H9 (cell line): Measurements from ENCODE around the gene PTP4A2. TPM values are rescaled to one million over a fixed set of nuclear protein-coding genes. Genes with fewer than 3 reads are reported as not detected.

ENCODE experiments used
- DNase-seq: peaks from one replicate; pipeline ENCODE4 v3.0.0-alpha.2; 2017
- H2AFZ ChIP-seq: one replicate; pipeline ENCODE4 v1.6.1; 2013; ENCODE audit warnings: mild to moderate bottlenecking, low read length, control low read depth, moderate library complexity
- H2AK5ac ChIP-seq: 2 replicates; pipeline ENCODE4 v1.6.1; 2013; ENCODE audit warnings: low read length, control low read depth, mixed read lengths; ENCODE audit not compliant: insufficient read length
- H2BK120ac ChIP-seq: one replicate; pipeline ENCODE4 v1.6.1; 2013; ENCODE audit warnings: low read depth, mild to moderate bottlenecking, low read length, control low read depth, inconsistent platforms; ENCODE audit not compliant: poor library complexity, severe bottlenecking
- H2BK12ac ChIP-seq: 2 replicates; pipeline ENCODE4 v1.6.1; 2013; ENCODE audit warnings: low read length, control low read depth, mixed read lengths, low read depth; ENCODE audit not compliant: insufficient read length
- H2BK15ac ChIP-seq: 2 replicates; pipeline ENCODE4 v1.6.1; 2013; ENCODE audit warnings: low read depth, low read length, control low read depth
- H2BK20ac ChIP-seq: one replicate; pipeline ENCODE4 v1.6.1; 2013; ENCODE audit warnings: low read depth, mild to moderate bottlenecking, low read length, control low read depth, inconsistent platforms; ENCODE audit not compliant: poor library complexity, severe bottlenecking
- H2BK5ac ChIP-seq: 2 replicates; pipeline ENCODE4 v1.6.1; 2013; ENCODE audit warnings: low read length, control low read depth, mixed read lengths; ENCODE audit not compliant: insufficient read length
- H3K14ac ChIP-seq: 2 replicates; pipeline ENCODE4 v1.6.1; 2013; ENCODE audit warnings: low read length, control low read depth; ENCODE audit not compliant: insufficient read depth
- H3K18ac ChIP-seq: 2 replicates; pipeline ENCODE4 v1.6.1; 2013; ENCODE audit warnings: low read depth, mild to moderate bottlenecking, mixed read lengths, low read length, control low read depth; ENCODE audit not compliant: insufficient read length
- H3K23ac ChIP-seq: 2 replicates; pipeline ENCODE4 v1.6.1; 2013; ENCODE audit warnings: low read length, control low read depth, mixed read lengths, low read depth; ENCODE audit not compliant: insufficient read length
- H3K23me2 ChIP-seq: 2 replicates; pipeline ENCODE4 v1.6.1; 2013; ENCODE audit warnings: low read depth, mild to moderate bottlenecking, mixed read lengths, low read length, control low read depth; ENCODE audit not compliant: insufficient read length, poor library complexity, severe bottlenecking
- H3K27ac ChIP-seq: 2 replicates; pipeline ENCODE4 v1.5.1; 2013; ENCODE audit warnings: low read length, control low read depth, mixed read lengths, low read depth; ENCODE audit not compliant: insufficient read length
- H3K27me3 ChIP-seq: 2 replicates; pipeline ENCODE4 v1.6.1; 2013; ENCODE audit warnings: low read length, control low read depth, inconsistent platforms; ENCODE audit not compliant: insufficient read depth
- H3K4ac ChIP-seq: 2 replicates; pipeline ENCODE4 v1.6.1; 2013; ENCODE audit warnings: low read depth, mild to moderate bottlenecking, control low read depth, inconsistent platforms, low read length, moderate library complexity
- H3K4me1 ChIP-seq: 2 replicates; pipeline ENCODE4 v1.6.1; 2013; ENCODE audit warnings: low read length, control low read depth, inconsistent platforms; ENCODE audit not compliant: insufficient read depth
- H3K4me2 ChIP-seq: 2 replicates; pipeline ENCODE4 v1.6.1; 2013; ENCODE audit warnings: low read length, control low read depth, mixed read lengths; ENCODE audit not compliant: insufficient read length, insufficient read depth
- H3K56ac ChIP-seq: 2 replicates; pipeline ENCODE4 v1.6.1; 2013; ENCODE audit warnings: low read depth, mild to moderate bottlenecking, mixed read lengths, low read length, control low read depth; ENCODE audit not compliant: insufficient read length
- H3K79me1 ChIP-seq: 2 replicates; pipeline ENCODE4 v1.6.1; 2013; ENCODE audit warnings: low read depth, mild to moderate bottlenecking, moderate library complexity, low read length, control low read depth, inconsistent platforms; ENCODE audit not compliant: insufficient read depth, poor library complexity, severe bottlenecking
- H3K79me2 ChIP-seq: 2 replicates; pipeline ENCODE4 v1.6.1; 2013; ENCODE audit warnings: low read length, control low read depth, inconsistent platforms; ENCODE audit not compliant: insufficient read depth
- H3K9ac ChIP-seq: 2 replicates; pipeline ENCODE4 v1.6.1; 2013; ENCODE audit warnings: low read length, control low read depth, mixed read lengths; ENCODE audit not compliant: insufficient read length; ENCODE audit errors: extremely low read depth
- H3K9me3 ChIP-seq: one replicate; pipeline ENCODE4 v1.6.1; 2013; ENCODE audit warnings: low read depth, low read length, inconsistent platforms; ENCODE audit not compliant: control insufficient read depth
- H3T11ph ChIP-seq: one replicate; pipeline ENCODE4 v1.6.1; 2013; ENCODE audit warnings: mild to moderate bottlenecking, low read length, control low read depth, inconsistent platforms
- H4K20me1 ChIP-seq: one replicate; pipeline ENCODE4 v1.6.1; 2013; ENCODE audit not compliant: control insufficient read depth, insufficient read length, insufficient read depth
- H4K5ac ChIP-seq: 2 replicates; pipeline ENCODE4 v1.6.1; 2013; ENCODE audit warnings: low read depth, mild to moderate bottlenecking, mixed read lengths, low read length, control low read depth; ENCODE audit not compliant: insufficient read length
- H4K8ac ChIP-seq: replicated peaks from 2 replicates; pipeline ENCODE4 v1.6.1; 2013; ENCODE audit warnings: low read length, control low read depth, mixed read lengths, low read depth; ENCODE audit not compliant: insufficient read length
- H4K91ac ChIP-seq: 2 replicates; pipeline ENCODE4 v1.6.1; 2013; ENCODE audit warnings: low read depth, mild to moderate bottlenecking, moderate library complexity, mixed read lengths, low read length, control low read depth; ENCODE audit not compliant: insufficient read length
- H3K27ac Mint-ChIP-seq, 3 experiments: 2 replicates in 2 of 3; 3 replicates in 1 of 3; pipeline ENCODE4 v1.8.0; 2020 to 2021; ENCODE audit warnings: mixed read lengths in 3 of 3, mild to moderate bottlenecking in 1 of 3, moderate library complexity in 1 of 3
- H3K27me3 Mint-ChIP-seq: 2 replicates; pipeline ENCODE4 v1.8.0; 2021; ENCODE audit warnings: low read depth, mild to moderate bottlenecking, moderate library complexity, mixed read lengths
- H3K36me3 Mint-ChIP-seq, 3 experiments: 2 replicates in 2 of 3; 3 replicates in 1 of 3; pipeline ENCODE4 v1.8.0; 2020 to 2021; ENCODE audit warnings: low read depth in 3 of 3, mixed read lengths in 3 of 3; ENCODE audit not compliant: insufficient read depth in 1 of 3
- H3K4me1 Mint-ChIP-seq, 2 experiments: 2 replicates each; pipeline ENCODE4 v1.8.0; 2020; ENCODE audit warnings: mixed read lengths in 2 of 2
- H3K4me3 Mint-ChIP-seq, 2 experiments: 2 replicates in 1 of 2; 3 replicates in 1 of 2; pipeline ENCODE4 v1.8.0; 2020 to 2021; ENCODE audit warnings: mild to moderate bottlenecking in 2 of 2, mixed read lengths in 2 of 2, moderate library complexity in 1 of 2
- H3K9me3 Mint-ChIP-seq, 2 experiments: 2 replicates in 1 of 2; 3 replicates in 1 of 2; pipeline ENCODE4 v1.8.0; 2020; ENCODE audit warnings: mild to moderate bottlenecking in 2 of 2, mixed read lengths in 2 of 2, moderate library complexity in 1 of 2
- CTCF ChIP-seq: fragments of 200-600 bp; sonication (generic); conservative IDR thresholded peaks from 3 replicates; pipeline ENCODE4 v1.8.0; 2021; ENCODE audit warnings: antibody characterized with exemption, mild to moderate bottlenecking
- whole genome bisulfite sequencing: extraction: QIAGEN DNeasy Blood & Tissue Kit; methylation state at CpG from one replicate; pipeline ENCODE4 v1.1.7; 2013; ENCODE audit warnings: missing lambda C conversion rate, low lambda C conversion rate, mixed read lengths; ENCODE audit not compliant: insufficient read length; ENCODE audit errors: extremely low coverage; 5-methylcytosine and 5-hydroxymethylcytosine counted together
- total RNA-seq: library from RNA; stranded (reverse); gene quantifications from 2 replicates; pipeline ENCODE4 v1.2.1, GENCODE V29; 2021

PTP4A2 gene
- total RNA-seq, 1 experiment from 2014 or later = 192 TPM

GRCh38 chr1:31927661-31927980, 10.5 kb downstream of the PTP4A2 start:
- no peak overlapping the region for H3K23ac ChIP-seq
- H4K91ac ChIP-seq = no peak overlapping the region
- no peak overlapping the region for H3T11ph ChIP-seq
- H4K8ac ChIP-seq = no peak overlapping the region
- no peak overlapping the region for H3K56ac ChIP-seq
- H4K5ac ChIP-seq = no peak overlapping the region
- H3K4me2 ChIP-seq = no peak overlapping the region
- no peak overlapping the region for H2AFZ ChIP-seq
- no peak overlapping the region for H3K18ac ChIP-seq
- no peaks in the 10 kb centered on the region for H3K9me3 Mint-ChIP-seq
- H2BK20ac ChIP-seq = no peak overlapping the region
- H3K27me3 Mint-ChIP-seq = no peaks in the 10 kb centered on the region
- peaks cover 51% of the 10 kb centered on the region for H3K79me2 ChIP-seq
- no peak overlapping the region for H3K14ac ChIP-seq
- no peak overlapping the region for H2AK5ac ChIP-seq
- no peak overlapping the region for H3K4ac ChIP-seq
- no peaks in the 10 kb centered on the region for H3K27me3 ChIP-seq
- no peak overlapping the region for H2BK15ac ChIP-seq
- H3K27ac Mint-ChIP-seq = no peak overlapping the region
- no peak overlapping the region for H3K27ac ChIP-seq
- WGBS = no CpG with 5 or more reads among the region's 3 CpGs
- H3K79me1 ChIP-seq = peaks cover 6% of the 10 kb centered on the region
- H3K4me3 Mint-ChIP-seq = no peak overlapping the region
- no peaks in the 10 kb centered on the region for H3K9me3 ChIP-seq
- H4K20me1 ChIP-seq = no peaks in the 10 kb centered on the region
- TF ChIP-seq CTCF = no peak
- no peaks in the 10 kb centered on the region for H3K23me2 ChIP-seq
- H2BK5ac ChIP-seq = no peak overlapping the region
- peaks cover 50 to 56% of the 10 kb centered on the region in 2 experiments for H3K4me1 Mint-ChIP-seq
- H3K4me1 ChIP-seq = peaks cover 5% of the 10 kb centered on the region; the same call in 1 of the 2 replicates
- H2BK12ac ChIP-seq = no peak overlapping the region
- DNase-seq = no peak
- no peak overlapping the region for H2BK120ac ChIP-seq
- no peak overlapping the region for H3K9ac ChIP-seq
- H3K36me3 Mint-ChIP-seq = peaks cover 1 to 9% (median 2%) of the 10 kb centered on the region in 3 experiments; a peak in 3 of 7 replicates
